HG03095 (cell line): ENCODE measurements around the gene SSRP1.

Source experiments
- ATAC-seq: cut with Tn5 transposase; IDR thresholded peaks from one replicate; pipeline ENCODE4 v1.9.1; 2021; ENCODE audit warnings: moderate library complexity; ENCODE audit not compliant: unreplicated experiment

SSRP1 gene

GRCh38 chr11:57359896-57360690 lies 24.4 kb upstream of the SSRP1 start:
- ATAC-seq = no peak

GRCh38 chr11:57359396-57359795 lies 23.7 kb upstream of the SSRP1 start:
- ATAC-seq = no peak

- ATAC-seq = no peak
These were observed 23.3 kb upstream of the SSRP1 start for GRCh38 chr11:57358991-57359390.

GRCh38 chr11:57358543-57358961 lies 22.9 kb upstream of the SSRP1 start:
- ATAC-seq = no peak

- no peak for ATAC-seq
These were observed 22.2 kb upstream of the SSRP1 start for GRCh38 chr11:57357856-57358255.

GRCh38 chr11:57357310-57357709 lies 21.6 kb upstream of the SSRP1 start:
- no peak for ATAC-seq

GRCh38 chr11:57356268-57356667 lies 20.6 kb upstream of the SSRP1 start:
- no peak for ATAC-seq

GRCh38 chr11:57354699-57355098 lies 19.0 kb upstream of the SSRP1 start:
- no peak for ATAC-seq

- no peak for ATAC-seq
These were observed 18.2 kb upstream of the SSRP1 start for GRCh38 chr11:57353852-57354251.

- no peak for ATAC-seq
These were observed 17.8 kb upstream of the SSRP1 start for GRCh38 chr11:57353446-57353845.

GRCh38 chr11:57353036-57353435 lies 17.3 kb upstream of the SSRP1 start:
- ATAC-seq = no peak

- ATAC-seq = no peak
These were observed 14.0 kb upstream of the SSRP1 start for GRCh38 chr11:57349491-57350274.

GRCh38 chr11:57348636-57349313 lies 13.1 kb upstream of the SSRP1 start:
- no peak for ATAC-seq

- ATAC-seq = no peak
These were observed 12.4 kb upstream of the SSRP1 start for GRCh38 chr11:57348052-57348451.

- ATAC-seq = no peak
These were observed 11.6 kb upstream of the SSRP1 start for GRCh38 chr11:57347336-57347735.

- ATAC-seq = peak; percentile 56
These were observed 10.0 kb upstream of the SSRP1 start for GRCh38 chr11:57345555-57346211.

GRCh38 chr11:57344826-57345225 lies 9.1 kb upstream of the SSRP1 start:
- ATAC-seq = no peak

- ATAC-seq = no peak
These were observed 8.1 kb upstream of the SSRP1 start for GRCh38 chr11:57343825-57344224.

GRCh38 chr11:57342702-57343101 lies 7.0 kb upstream of the SSRP1 start:
- ATAC-seq = no peak

- ATAC-seq = no peak
These were observed 5.6 kb upstream of the SSRP1 start for GRCh38 chr11:57341250-57341808.
